ENCODE data around the gene TAP1. TPM values are rescaled to one million over a fixed set of nuclear protein-coding genes. Genes with fewer than 3 reads are reported as not detected.

The TAP1 gene
- total and polyA plus RNA-seq, 9 of the 15 experiments (the other 6 are each of a cell fraction or from before 2014, with no cell fraction given): 1.3 to 6.0 (median 4.2) TPM

GRCh38 chr6:32832535-32832934 is 21.0 kb downstream of the TAP1 start:
- no TSS peak for BruUV-seq (replicated peaks)
- H3K4me3 ChIP-seq: no peak overlapping the region
- no peaks in the 10 kb centered on the region for H3K9me1 ChIP-seq (ENCODE audit: control insufficient read depth, insufficient read depth, low read length)
- H3K27me3 ChIP-seq (ENCODE audit: control insufficient read depth in 2 of 2, insufficient read depth in 2 of 2, low read length in 2 of 2): no peaks in the 10 kb centered on the region
- H2AFZ ChIP-seq (ENCODE audit: low read depth, low read length): no peak overlapping the region
- no peak for DNase-seq (ENCODE audit: extremely low read depth in 1 of 4, low spot score in 3 of 4)
- H3K4me2 ChIP-seq (ENCODE audit: insufficient read depth, low read length): no peak overlapping the region
- H3K9ac ChIP-seq (ENCODE audit: insufficient read depth in 1 of 2, low read depth in 2 of 2, low read length in 2 of 2): 0 out of 4 replicates have a peak overlapping the region, but pooled peaks of 1 of the 2 experiments have one; percentile 47
- intact Hi-C loops (cut with micrococcal nuclease) (no loop called here), in situ Hi-C loops (cut with MboI) (no loop called here)
- ChIA-PET CTCF (ENCODE audit: low intra/inter-chr PET ratio) (interaction anchor here (1.2 kb wide), 1 partner anchor 21 kb away, joined by 6 read pairs; the partner anchor contains the start of genes PSMB9 and TAP1), POLR2A (interaction anchor here (0.7 to 1.1 kb wide), 2 partner anchors 10 to 11 kb away, joined by 3 read pairs; no protein-coding TSS in a partner anchor)
- peaks cover 77% of the 10 kb centered on the region for H3K36me3 ChIP-seq (ENCODE audit: control insufficient read depth, insufficient read depth, low read length)
- 88% methylated on average over 13 of the region's 13 CpGs for WGBS (ENCODE audit: insufficient coverage, low coverage, missing lambda C conversion rate)
- H3K79me2 ChIP-seq (ENCODE audit: control insufficient read depth, insufficient read depth, low read length): peaks cover 6% of the 10 kb centered on the region; the same call in 2 of the 3 replicates
- no peak overlapping the region for H3K27ac ChIP-seq (ENCODE audit: extremely low read depth, low read depth, low read length)
- H3K4me1 ChIP-seq (replicated peaks in 1 of 2; ENCODE audit: control insufficient read depth in 2 of 2, insufficient read depth in 2 of 2, low read length in 2 of 2): peaks cover under 1 to 9% of the 10 kb centered on the region in 2 experiments; a peak in 2 of 5 replicates
- no peaks in the 10 kb centered on the region for H3K9me3 ChIP-seq (replicated peaks; ENCODE audit: control insufficient read depth, insufficient read depth, low read depth, low read length)
- 0 out of 2 replicates have a peak, but pooled peaks have one; percentile 27 for TF ChIP-seq RBFOX2 (IDR thresholded peaks at IDR 0.05; ENCODE audit: low read depth, low read length)
- no peak for TF ChIP-seq ZNF395 (CRISPR knock-in tag; IDR thresholded peaks at IDR 0.05)
- TF ChIP-seq POU5F1 (IDR thresholded peaks at IDR 0.05; ENCODE audit: borderline replicate concordance, low read depth, low read length, partially characterized antibody): no peak
- TF ChIP-seq POLR2G (IDR thresholded peaks at IDR 0.05; ENCODE audit: low read depth, low read length): 0 out of 2 replicates have a peak, but pooled peaks have one; percentile 18
- no peak for ATAC-seq
- FAIRE-seq: no peak
- no peaks in the 10 kb centered on the region for H4K20me1 ChIP-seq (replicated peaks; ENCODE audit: control insufficient read depth, insufficient read depth, low read length)

Measured in K562 (cell line).